ENCODE results near the gene CYLD.

DNA sequence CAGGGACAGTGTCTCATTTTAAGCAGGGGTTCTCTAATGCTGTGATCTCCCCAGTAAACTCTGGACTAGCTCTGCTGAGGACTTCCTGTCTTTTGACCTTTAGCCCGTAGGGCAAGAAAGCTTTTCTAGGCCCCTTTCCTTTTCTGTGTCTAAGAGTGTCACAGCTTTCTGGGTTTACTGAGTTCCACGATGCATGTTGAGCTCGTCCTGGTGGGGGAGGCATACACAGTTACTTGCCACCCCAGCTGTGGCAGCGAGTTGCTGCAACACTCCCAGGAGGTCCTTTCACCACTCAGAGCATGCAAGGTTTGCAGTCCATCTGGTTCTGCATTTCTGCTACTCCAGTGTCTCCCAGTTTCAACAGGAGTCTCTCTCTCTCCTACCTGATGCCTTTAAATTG is 24.8 kb upstream of the CYLD start:
- TF ChIP-seq, protein P1, sequence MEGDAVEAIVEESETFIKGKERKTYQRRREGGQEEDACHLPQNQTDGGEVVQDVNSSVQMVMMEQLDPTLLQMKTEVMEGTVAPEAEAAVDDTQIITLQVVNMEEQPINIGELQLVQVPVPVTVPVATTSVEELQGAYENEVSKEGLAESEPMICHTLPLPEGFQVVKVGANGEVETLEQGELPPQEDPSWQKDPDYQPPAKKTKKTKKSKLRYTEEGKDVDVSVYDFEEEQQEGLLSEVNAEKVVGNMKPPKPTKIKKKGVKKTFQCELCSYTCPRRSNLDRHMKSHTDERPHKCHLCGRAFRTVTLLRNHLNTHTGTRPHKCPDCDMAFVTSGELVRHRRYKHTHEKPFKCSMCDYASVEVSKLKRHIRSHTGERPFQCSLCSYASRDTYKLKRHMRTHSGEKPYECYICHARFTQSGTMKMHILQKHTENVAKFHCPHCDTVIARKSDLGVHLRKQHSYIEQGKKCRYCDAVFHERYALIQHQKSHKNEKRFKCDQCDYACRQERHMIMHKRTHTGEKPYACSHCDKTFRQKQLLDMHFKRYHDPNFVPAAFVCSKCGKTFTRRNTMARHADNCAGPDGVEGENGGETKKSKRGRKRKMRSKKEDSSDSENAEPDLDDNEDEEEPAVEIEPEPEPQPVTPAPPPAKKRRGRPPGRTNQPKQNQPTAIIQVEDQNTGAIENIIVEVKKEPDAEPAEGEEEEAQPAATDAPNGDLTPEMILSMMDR (IDR thresholded peaks at IDR 0.05 in 2 of 3, conservative IDR thresholded peaks at IDR 0.05 in 1 of 3; ENCODE audit: control insufficient read depth in 2 of 3, extremely low read depth in 1 of 3, insufficient read depth in 1 of 3, low read depth in 3 of 3, low read length in 3 of 3): no peak
- TF ChIP-seq SUPT20H (IDR thresholded peaks at IDR 0.05; ENCODE audit: borderline replicate concordance, control insufficient read depth, low read depth, low read length): no peak
- TF ChIP-seq, protein P2, sequence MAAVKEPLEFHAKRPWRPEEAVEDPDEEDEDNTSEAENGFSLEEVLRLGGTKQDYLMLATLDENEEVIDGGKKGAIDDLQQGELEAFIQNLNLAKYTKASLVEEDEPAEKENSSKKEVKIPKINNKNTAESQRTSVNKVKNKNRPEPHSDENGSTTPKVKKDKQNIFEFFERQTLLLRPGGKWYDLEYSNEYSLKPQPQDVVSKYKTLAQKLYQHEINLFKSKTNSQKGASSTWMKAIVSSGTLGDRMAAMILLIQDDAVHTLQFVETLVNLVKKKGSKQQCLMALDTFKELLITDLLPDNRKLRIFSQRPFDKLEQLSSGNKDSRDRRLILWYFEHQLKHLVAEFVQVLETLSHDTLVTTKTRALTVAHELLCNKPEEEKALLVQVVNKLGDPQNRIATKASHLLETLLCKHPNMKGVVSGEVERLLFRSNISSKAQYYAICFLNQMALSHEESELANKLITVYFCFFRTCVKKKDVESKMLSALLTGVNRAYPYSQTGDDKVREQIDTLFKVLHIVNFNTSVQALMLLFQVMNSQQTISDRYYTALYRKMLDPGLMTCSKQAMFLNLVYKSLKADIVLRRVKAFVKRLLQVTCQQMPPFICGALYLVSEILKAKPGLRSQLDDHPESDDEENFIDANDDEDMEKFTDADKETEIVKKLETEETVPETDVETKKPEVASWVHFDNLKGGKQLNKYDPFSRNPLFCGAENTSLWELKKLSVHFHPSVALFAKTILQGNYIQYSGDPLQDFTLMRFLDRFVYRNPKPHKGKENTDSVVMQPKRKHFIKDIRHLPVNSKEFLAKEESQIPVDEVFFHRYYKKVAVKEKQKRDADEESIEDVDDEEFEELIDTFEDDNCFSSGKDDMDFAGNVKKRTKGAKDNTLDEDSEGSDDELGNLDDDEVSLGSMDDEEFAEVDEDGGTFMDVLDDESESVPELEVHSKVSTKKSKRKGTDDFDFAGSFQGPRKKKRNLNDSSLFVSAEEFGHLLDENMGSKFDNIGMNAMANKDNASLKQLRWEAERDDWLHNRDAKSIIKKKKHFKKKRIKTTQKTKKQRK (IDR thresholded peaks at IDR 0.05; ENCODE audit: low read depth, low read length): no peak
- TF ChIP-seq FOXM1 (IDR thresholded peaks at IDR 0.05; ENCODE audit: low read depth, low read length): no peak
- TF ChIP-seq CBFB (IDR thresholded peaks at IDR 0.05; ENCODE audit: low read depth): no peak
- TF ChIP-seq, protein P3, sequence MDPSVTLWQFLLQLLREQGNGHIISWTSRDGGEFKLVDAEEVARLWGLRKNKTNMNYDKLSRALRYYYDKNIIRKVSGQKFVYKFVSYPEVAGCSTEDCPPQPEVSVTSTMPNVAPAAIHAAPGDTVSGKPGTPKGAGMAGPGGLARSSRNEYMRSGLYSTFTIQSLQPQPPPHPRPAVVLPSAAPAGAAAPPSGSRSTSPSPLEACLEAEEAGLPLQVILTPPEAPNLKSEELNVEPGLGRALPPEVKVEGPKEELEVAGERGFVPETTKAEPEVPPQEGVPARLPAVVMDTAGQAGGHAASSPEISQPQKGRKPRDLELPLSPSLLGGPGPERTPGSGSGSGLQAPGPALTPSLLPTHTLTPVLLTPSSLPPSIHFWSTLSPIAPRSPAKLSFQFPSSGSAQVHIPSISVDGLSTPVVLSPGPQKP (IDR thresholded peaks at IDR 0.05; ENCODE audit: low read depth, low read length): no peak
- TF ChIP-seq, protein P4, sequence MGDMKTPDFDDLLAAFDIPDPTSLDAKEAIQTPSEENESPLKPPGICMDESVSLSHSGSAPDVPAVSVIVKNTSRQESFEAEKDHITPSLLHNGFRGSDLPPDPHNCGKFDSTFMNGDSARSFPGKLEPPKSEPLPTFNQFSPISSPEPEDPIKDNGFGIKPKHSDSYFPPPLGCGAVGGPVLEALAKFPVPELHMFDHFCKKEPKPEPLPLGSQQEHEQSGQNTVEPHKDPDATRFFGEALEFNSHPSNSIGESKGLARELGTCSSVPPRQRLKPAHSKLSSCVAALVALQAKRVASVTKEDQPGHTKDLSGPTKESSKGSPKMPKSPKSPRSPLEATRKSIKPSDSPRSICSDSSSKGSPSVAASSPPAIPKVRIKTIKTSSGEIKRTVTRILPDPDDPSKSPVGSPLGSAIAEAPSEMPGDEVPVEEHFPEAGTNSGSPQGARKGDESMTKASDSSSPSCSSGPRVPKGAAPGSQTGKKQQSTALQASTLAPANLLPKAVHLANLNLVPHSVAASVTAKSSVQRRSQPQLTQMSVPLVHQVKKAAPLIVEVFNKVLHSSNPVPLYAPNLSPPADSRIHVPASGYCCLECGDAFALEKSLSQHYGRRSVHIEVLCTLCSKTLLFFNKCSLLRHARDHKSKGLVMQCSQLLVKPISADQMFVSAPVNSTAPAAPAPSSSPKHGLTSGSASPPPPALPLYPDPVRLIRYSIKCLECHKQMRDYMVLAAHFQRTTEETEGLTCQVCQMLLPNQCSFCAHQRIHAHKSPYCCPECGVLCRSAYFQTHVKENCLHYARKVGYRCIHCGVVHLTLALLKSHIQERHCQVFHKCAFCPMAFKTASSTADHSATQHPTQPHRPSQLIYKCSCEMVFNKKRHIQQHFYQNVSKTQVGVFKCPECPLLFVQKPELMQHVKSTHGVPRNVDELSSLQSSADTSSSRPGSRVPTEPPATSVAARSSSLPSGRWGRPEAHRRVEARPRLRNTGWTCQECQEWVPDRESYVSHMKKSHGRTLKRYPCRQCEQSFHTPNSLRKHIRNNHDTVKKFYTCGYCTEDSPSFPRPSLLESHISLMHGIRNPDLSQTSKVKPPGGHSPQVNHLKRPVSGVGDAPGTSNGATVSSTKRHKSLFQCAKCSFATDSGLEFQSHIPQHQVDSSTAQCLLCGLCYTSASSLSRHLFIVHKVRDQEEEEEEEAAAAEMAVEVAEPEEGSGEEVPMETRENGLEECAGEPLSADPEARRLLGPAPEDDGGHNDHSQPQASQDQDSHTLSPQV (IDR thresholded peaks at IDR 0.05): no peak
- no peak for TF ChIP-seq MTA2 (IDR thresholded peaks at IDR 0.05; ENCODE audit: low read depth)
- TF ChIP-seq ZNF24 (IDR thresholded peaks at IDR 0.05): no peak
- TF ChIP-seq EZH2 (IDR thresholded peaks at IDR 0.05; ENCODE audit: borderline replicate concordance, control insufficient read depth, low read depth, low read length): no peak
